H9 (cell line): Measurements from ENCODE around the gene CORO1C. TPM values are rescaled to one million over a fixed set of nuclear protein-coding genes. Genes with fewer than 3 reads are reported as not detected.

Experiments used
- DNase-seq: peaks from one replicate; pipeline ENCODE4 v3.0.0-alpha.2; 2017
- H2AFZ ChIP-seq: one replicate; pipeline ENCODE4 v1.6.1; 2013; ENCODE audit warnings: mild to moderate bottlenecking, low read length, control low read depth, moderate library complexity
- H2AK5ac ChIP-seq: 2 replicates; pipeline ENCODE4 v1.6.1; 2013; ENCODE audit warnings: low read length, control low read depth, mixed read lengths; ENCODE audit not compliant: insufficient read length
- H2BK120ac ChIP-seq: one replicate; pipeline ENCODE4 v1.6.1; 2013; ENCODE audit warnings: low read depth, mild to moderate bottlenecking, low read length, control low read depth, inconsistent platforms; ENCODE audit not compliant: poor library complexity, severe bottlenecking
- H2BK12ac ChIP-seq: 2 replicates; pipeline ENCODE4 v1.6.1; 2013; ENCODE audit warnings: low read length, control low read depth, mixed read lengths, low read depth; ENCODE audit not compliant: insufficient read length
- H2BK15ac ChIP-seq: 2 replicates; pipeline ENCODE4 v1.6.1; 2013; ENCODE audit warnings: low read depth, low read length, control low read depth
- H2BK20ac ChIP-seq: one replicate; pipeline ENCODE4 v1.6.1; 2013; ENCODE audit warnings: low read depth, mild to moderate bottlenecking, low read length, control low read depth, inconsistent platforms; ENCODE audit not compliant: poor library complexity, severe bottlenecking
- H2BK5ac ChIP-seq: 2 replicates; pipeline ENCODE4 v1.6.1; 2013; ENCODE audit warnings: low read length, control low read depth, mixed read lengths; ENCODE audit not compliant: insufficient read length
- H3K14ac ChIP-seq: 2 replicates; pipeline ENCODE4 v1.6.1; 2013; ENCODE audit warnings: low read length, control low read depth; ENCODE audit not compliant: insufficient read depth
- H3K18ac ChIP-seq: 2 replicates; pipeline ENCODE4 v1.6.1; 2013; ENCODE audit warnings: low read depth, mild to moderate bottlenecking, mixed read lengths, low read length, control low read depth; ENCODE audit not compliant: insufficient read length
- H3K23ac ChIP-seq: 2 replicates; pipeline ENCODE4 v1.6.1; 2013; ENCODE audit warnings: low read length, control low read depth, mixed read lengths, low read depth; ENCODE audit not compliant: insufficient read length
- H3K23me2 ChIP-seq: 2 replicates; pipeline ENCODE4 v1.6.1; 2013; ENCODE audit warnings: low read depth, mild to moderate bottlenecking, mixed read lengths, low read length, control low read depth; ENCODE audit not compliant: insufficient read length, poor library complexity, severe bottlenecking
- H3K27ac ChIP-seq: 2 replicates; pipeline ENCODE4 v1.5.1; 2013; ENCODE audit warnings: low read length, control low read depth, mixed read lengths, low read depth; ENCODE audit not compliant: insufficient read length
- H3K27me3 ChIP-seq: 2 replicates; pipeline ENCODE4 v1.6.1; 2013; ENCODE audit warnings: low read length, control low read depth, inconsistent platforms; ENCODE audit not compliant: insufficient read depth
- H3K4ac ChIP-seq: 2 replicates; pipeline ENCODE4 v1.6.1; 2013; ENCODE audit warnings: low read depth, mild to moderate bottlenecking, control low read depth, inconsistent platforms, low read length, moderate library complexity
- H3K4me1 ChIP-seq: 2 replicates; pipeline ENCODE4 v1.6.1; 2013; ENCODE audit warnings: low read length, control low read depth, inconsistent platforms; ENCODE audit not compliant: insufficient read depth
- H3K4me2 ChIP-seq: 2 replicates; pipeline ENCODE4 v1.6.1; 2013; ENCODE audit warnings: low read length, control low read depth, mixed read lengths; ENCODE audit not compliant: insufficient read length, insufficient read depth
- H3K56ac ChIP-seq: 2 replicates; pipeline ENCODE4 v1.6.1; 2013; ENCODE audit warnings: low read depth, mild to moderate bottlenecking, mixed read lengths, low read length, control low read depth; ENCODE audit not compliant: insufficient read length
- H3K79me1 ChIP-seq: 2 replicates; pipeline ENCODE4 v1.6.1; 2013; ENCODE audit warnings: low read depth, mild to moderate bottlenecking, moderate library complexity, low read length, control low read depth, inconsistent platforms; ENCODE audit not compliant: insufficient read depth, poor library complexity, severe bottlenecking
- H3K79me2 ChIP-seq: 2 replicates; pipeline ENCODE4 v1.6.1; 2013; ENCODE audit warnings: low read length, control low read depth, inconsistent platforms; ENCODE audit not compliant: insufficient read depth
- H3K9ac ChIP-seq: 2 replicates; pipeline ENCODE4 v1.6.1; 2013; ENCODE audit warnings: low read length, control low read depth, mixed read lengths; ENCODE audit not compliant: insufficient read length; ENCODE audit errors: extremely low read depth
- H3K9me3 ChIP-seq: one replicate; pipeline ENCODE4 v1.6.1; 2013; ENCODE audit warnings: low read depth, low read length, inconsistent platforms; ENCODE audit not compliant: control insufficient read depth
- H3T11ph ChIP-seq: one replicate; pipeline ENCODE4 v1.6.1; 2013; ENCODE audit warnings: mild to moderate bottlenecking, low read length, control low read depth, inconsistent platforms
- H4K20me1 ChIP-seq: one replicate; pipeline ENCODE4 v1.6.1; 2013; ENCODE audit not compliant: control insufficient read depth, insufficient read length, insufficient read depth
- H4K5ac ChIP-seq: 2 replicates; pipeline ENCODE4 v1.6.1; 2013; ENCODE audit warnings: low read depth, mild to moderate bottlenecking, mixed read lengths, low read length, control low read depth; ENCODE audit not compliant: insufficient read length
- H4K8ac ChIP-seq: replicated peaks from 2 replicates; pipeline ENCODE4 v1.6.1; 2013; ENCODE audit warnings: low read length, control low read depth, mixed read lengths, low read depth; ENCODE audit not compliant: insufficient read length
- H4K91ac ChIP-seq: 2 replicates; pipeline ENCODE4 v1.6.1; 2013; ENCODE audit warnings: low read depth, mild to moderate bottlenecking, moderate library complexity, mixed read lengths, low read length, control low read depth; ENCODE audit not compliant: insufficient read length
- H3K27ac Mint-ChIP-seq, 3 experiments: 2 replicates in 2 of 3; 3 replicates in 1 of 3; pipeline ENCODE4 v1.8.0; 2020 to 2021; ENCODE audit warnings: mixed read lengths in 3 of 3, mild to moderate bottlenecking in 1 of 3, moderate library complexity in 1 of 3
- H3K27me3 Mint-ChIP-seq: 2 replicates; pipeline ENCODE4 v1.8.0; 2021; ENCODE audit warnings: low read depth, mild to moderate bottlenecking, moderate library complexity, mixed read lengths
- H3K36me3 Mint-ChIP-seq, 3 experiments: 2 replicates in 2 of 3; 3 replicates in 1 of 3; pipeline ENCODE4 v1.8.0; 2020 to 2021; ENCODE audit warnings: low read depth in 3 of 3, mixed read lengths in 3 of 3; ENCODE audit not compliant: insufficient read depth in 1 of 3
- H3K4me1 Mint-ChIP-seq, 2 experiments: 2 replicates each; pipeline ENCODE4 v1.8.0; 2020; ENCODE audit warnings: mixed read lengths in 2 of 2
- H3K4me3 Mint-ChIP-seq, 2 experiments: 2 replicates in 1 of 2; 3 replicates in 1 of 2; pipeline ENCODE4 v1.8.0; 2020 to 2021; ENCODE audit warnings: mild to moderate bottlenecking in 2 of 2, mixed read lengths in 2 of 2, moderate library complexity in 1 of 2
- H3K9me3 Mint-ChIP-seq, 2 experiments: 2 replicates in 1 of 2; 3 replicates in 1 of 2; pipeline ENCODE4 v1.8.0; 2020; ENCODE audit warnings: mild to moderate bottlenecking in 2 of 2, mixed read lengths in 2 of 2, moderate library complexity in 1 of 2
- WGBS: extraction: QIAGEN DNeasy Blood & Tissue Kit; methylation state at CpG from one replicate; pipeline ENCODE4 v1.1.7; 2013; ENCODE audit warnings: missing lambda C conversion rate, low lambda C conversion rate, mixed read lengths; ENCODE audit not compliant: insufficient read length; ENCODE audit errors: extremely low coverage; 5-methylcytosine and 5-hydroxymethylcytosine counted together
- total RNA-seq: library from RNA; stranded (reverse); gene quantifications from 2 replicates; pipeline ENCODE4 v1.2.1, GENCODE V29; 2021
- TF ChIP-seq, protein P1 (sequence below): fragments of 200-600 bp; sonication (generic); conservative IDR thresholded peaks from 3 replicates; pipeline ENCODE4 v1.8.0; 2021; ENCODE audit warnings: antibody characterized with exemption, mild to moderate bottlenecking

Gene CORO1C
- total RNA-seq, 1 experiment from 2014 or later: 154 TPM

DNA sequence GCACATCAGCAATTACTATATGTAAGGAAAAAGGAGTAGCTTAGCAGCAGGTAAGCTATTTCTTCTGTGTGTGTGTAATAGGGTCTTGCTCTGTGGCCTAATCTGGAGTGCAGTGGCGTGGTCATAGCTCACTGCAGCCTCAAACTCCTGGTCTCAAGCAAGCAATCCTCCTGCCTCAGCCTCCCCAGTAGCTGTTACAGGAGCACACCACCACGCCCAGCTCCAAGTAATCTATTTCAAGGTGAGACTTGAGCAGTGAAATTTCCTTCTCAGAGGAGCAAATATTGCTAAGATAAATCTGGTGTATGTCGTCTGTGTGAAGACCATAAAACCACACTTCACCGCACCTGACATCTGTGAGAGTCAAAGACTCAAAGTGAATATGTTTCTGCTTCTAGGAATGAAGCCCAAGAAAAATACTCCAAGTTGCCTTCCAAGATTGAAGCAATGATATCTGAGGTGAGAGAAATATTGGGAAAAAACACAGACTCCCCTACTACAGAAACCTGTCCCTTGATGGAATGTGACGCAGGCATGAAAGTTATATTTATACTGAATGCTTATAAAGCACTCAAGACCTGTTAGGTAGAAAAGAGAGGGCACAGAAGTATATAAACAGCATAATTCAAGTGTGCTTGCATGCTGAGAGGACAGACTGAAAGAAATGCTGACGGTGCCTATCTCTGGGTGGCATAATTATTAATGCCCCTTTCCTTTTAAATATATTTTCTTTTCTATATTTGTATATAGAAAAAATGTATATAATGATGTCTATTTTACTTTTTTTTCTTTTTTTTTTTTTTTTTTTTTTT lies 95.1 kb downstream of the CORO1C start:
- Histone ChIP-seq H4K8ac (no peak overlapping the region), H3K9ac (no peak overlapping the region), H2BK120ac (no peak overlapping the region), H3K56ac (no peak overlapping the region), H3K27ac (no peak overlapping the region), H4K91ac (no peak overlapping the region), H2BK20ac (no peak overlapping the region), H3K27me3 (no peaks in the 10 kb centered on the region), H4K5ac (no peak overlapping the region), H2AK5ac (no peak overlapping the region), H3K4ac (no peak overlapping the region), H2BK12ac (no peak overlapping the region), H3K18ac (no peak overlapping the region), H4K20me1 (no peaks in the 10 kb centered on the region), H3K4me1 (peaks cover 12% of the 10 kb centered on the region; the same call in 1 of the 2 replicates), H3K9me3 (no peaks in the 10 kb centered on the region), H3K14ac (no peak overlapping the region), H2BK5ac (no peak overlapping the region), H3K79me2 (no peaks in the 10 kb centered on the region), H2BK15ac (no peak overlapping the region), H3K23me2 (no peaks in the 10 kb centered on the region), H3T11ph (no peak overlapping the region), H2AFZ (no peak overlapping the region), H3K4me2 (no peak overlapping the region), H3K23ac (no peak overlapping the region), H3K79me1 (no peaks in the 10 kb centered on the region)
- WGBS: no CpG with 5 or more reads among the region's 6 CpGs
- Mint-ChIP-seq H3K4me1 (peaks cover 67 to 68% of the 10 kb centered on the region in 2 experiments), H3K27ac (peak overlapping the region in 1 of 3 experiments; percentile 81; a peak in 2 of 7 replicates), H3K9me3 (no peaks in the 10 kb centered on the region), H3K4me3 (no peak overlapping the region), H3K36me3 (peaks cover 0 to 4% (median 3%) of the 10 kb centered on the region in 3 experiments; a peak in 2 of 7 replicates), H3K27me3 (no peaks in the 10 kb centered on the region)
- TF ChIP-seq, protein P1, sequence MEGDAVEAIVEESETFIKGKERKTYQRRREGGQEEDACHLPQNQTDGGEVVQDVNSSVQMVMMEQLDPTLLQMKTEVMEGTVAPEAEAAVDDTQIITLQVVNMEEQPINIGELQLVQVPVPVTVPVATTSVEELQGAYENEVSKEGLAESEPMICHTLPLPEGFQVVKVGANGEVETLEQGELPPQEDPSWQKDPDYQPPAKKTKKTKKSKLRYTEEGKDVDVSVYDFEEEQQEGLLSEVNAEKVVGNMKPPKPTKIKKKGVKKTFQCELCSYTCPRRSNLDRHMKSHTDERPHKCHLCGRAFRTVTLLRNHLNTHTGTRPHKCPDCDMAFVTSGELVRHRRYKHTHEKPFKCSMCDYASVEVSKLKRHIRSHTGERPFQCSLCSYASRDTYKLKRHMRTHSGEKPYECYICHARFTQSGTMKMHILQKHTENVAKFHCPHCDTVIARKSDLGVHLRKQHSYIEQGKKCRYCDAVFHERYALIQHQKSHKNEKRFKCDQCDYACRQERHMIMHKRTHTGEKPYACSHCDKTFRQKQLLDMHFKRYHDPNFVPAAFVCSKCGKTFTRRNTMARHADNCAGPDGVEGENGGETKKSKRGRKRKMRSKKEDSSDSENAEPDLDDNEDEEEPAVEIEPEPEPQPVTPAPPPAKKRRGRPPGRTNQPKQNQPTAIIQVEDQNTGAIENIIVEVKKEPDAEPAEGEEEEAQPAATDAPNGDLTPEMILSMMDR: no peak
- no peak for DNase-seq
